Upper lobe of right lung (tissue), 1 donor: ENCODE measurements around the gene PAX5. TPM values are rescaled to one million over a fixed set of nuclear protein-coding genes. Genes with fewer than 3 reads are reported as not detected.

Experiments
- ATAC-seq: fragments of 200-7000 bp; cut with Tn5 transposase; one replicate; pipeline ENCODE4 v1.9.1; 2020; ENCODE audit warnings: mild to moderate bottlenecking, moderate library complexity
- DNase-seq: peaks from one replicate; pipeline ENCODE4 v3.0.0-alpha.2; 2020
- H3K27ac ChIP-seq: fragments of 200-600 bp; one replicate; pipeline ENCODE4 v1.8.0; 2022
- H3K27me3 ChIP-seq: fragments of 200-600 bp; one replicate; pipeline ENCODE4 v1.8.0; 2022; ENCODE audit warnings: mild to moderate bottlenecking
- H3K36me3 ChIP-seq: fragments of 200-600 bp; one replicate; pipeline ENCODE4 v1.8.0; 2022
- H3K4me1 ChIP-seq: fragments of 200-600 bp; one replicate; pipeline ENCODE4 v1.8.0; 2022
- H3K4me3 ChIP-seq: fragments of 200-600 bp; one replicate; pipeline ENCODE4 v1.8.0; 2022; ENCODE audit warnings: mild to moderate bottlenecking
- H3K9me3 ChIP-seq: fragments of 200-600 bp; one replicate; pipeline ENCODE4 v1.8.0; 2022
- CTCF ChIP-seq: fragments of 200-600 bp; IDR thresholded peaks from one replicate; pipeline ENCODE4 v1.8.0; 2022; ENCODE audit warnings: antibody characterized with exemption
- intact Hi-C: fragments of 100-400 bp; cut with DNase I; formaldehyde crosslinking; loops from one replicate; pipeline ENCODE4 v1.11.0; 2022
- total RNA-seq: library from RNA; stranded (reverse); fragmentation: NEBNext Ultra II Directional; extraction: Animal tissue kit (Norgen Biotek cat#: 25700); gene quantifications from one replicate; pipeline ENCODE4 v1.2.1, GENCODE V29; 2021
- donor health status: DM: no; HTN: yes; CAD: no; lungs with severe emphysema.

PAX5 gene
- total RNA-seq, 1 donor from 2014 or later: 0.23 TPM

GRCh38 chr9:37031081-37031480, 3.0 kb downstream of the PAX5 start:
- intact Hi-C loops: no loop called here
- ATAC-seq (no peak), DNase-seq (no peak)
- Histone ChIP-seq H3K27me3 (peaks cover 98% of the 10 kb centered on the region), H3K9me3 (no peaks in the 10 kb centered on the region), H3K27ac (no peak overlapping the region), H3K36me3 (no peaks in the 10 kb centered on the region), H3K4me1 (peaks cover 38% of the 10 kb centered on the region), H3K4me3 (no peak overlapping the region)
- no peak for TF ChIP-seq CTCF

- intact Hi-C loops: no loop called here
- Histone ChIP-seq H3K27me3 (peaks cover 98% of the 10 kb centered on the region), H3K9me3 (no peaks in the 10 kb centered on the region), H3K27ac (no peak overlapping the region), H3K36me3 (no peaks in the 10 kb centered on the region), H3K4me1 (peaks cover 40% of the 10 kb centered on the region), H3K4me3 (no peak overlapping the region)
- no peak for DNase-seq
- TF ChIP-seq CTCF: no peak
- no peak for ATAC-seq
Measured at GRCh38 chr9:37030611-37030939, 3.5 kb downstream of the PAX5 start.

GRCh38 chr9:37029776-37030610, 4.1 kb downstream of the PAX5 start:
- ATAC-seq (no peak), DNase-seq (no peak)
- Histone ChIP-seq H3K4me1 (peaks cover 42% of the 10 kb centered on the region), H3K4me3 (no peak overlapping the region), H3K27me3 (peaks cover 98% of the 10 kb centered on the region), H3K9me3 (no peaks in the 10 kb centered on the region), H3K36me3 (no peaks in the 10 kb centered on the region), H3K27ac (no peak overlapping the region)
- intact Hi-C loops: no loop called here
- TF ChIP-seq CTCF: no peak

- no peak for ATAC-seq
- TF ChIP-seq CTCF: no peak
- Histone ChIP-seq H3K4me3 (no peak overlapping the region), H3K36me3 (no peaks in the 10 kb centered on the region), H3K27ac (no peak overlapping the region), H3K9me3 (no peaks in the 10 kb centered on the region), H3K27me3 (peaks cover 98% of the 10 kb centered on the region), H3K4me1 (peaks cover 38% of the 10 kb centered on the region)
- intact Hi-C loops: no loop called here
- DNase-seq: no peak
Measured at GRCh38 chr9:37029304-37029775, 4.7 kb downstream of the PAX5 start.

- ATAC-seq: no peak
- no peak for DNase-seq
- no peak for TF ChIP-seq CTCF
- no peaks in the 10 kb centered on the region for H3K9me3 ChIP-seq
- H3K27me3 ChIP-seq: peaks cover 98% of the 10 kb centered on the region
- no peaks in the 10 kb centered on the region for H3K36me3 ChIP-seq
- intact Hi-C loops: no loop called here
- H3K27ac ChIP-seq: no peak overlapping the region
- H3K4me1 ChIP-seq: peaks cover 35% of the 10 kb centered on the region
- no peak overlapping the region for H3K4me3 ChIP-seq
Measured at GRCh38 chr9:37028420-37029031, 5.5 kb downstream of the PAX5 start.
